B cell (primary cell): Measurements from ENCODE around the gene DNAJB8. TPM values are rescaled to one million over a fixed set of nuclear protein-coding genes. Genes with fewer than 3 reads are reported as not detected.

Experiments
- ATAC-seq: fragments of 200-7000 bp; cut with Tn5 transposase; one replicate; pipeline ENCODE4 v1.10.0; 2021; ENCODE audit warnings: low read depth, mild to moderate bottlenecking, moderate number of reproducible peaks, moderate library complexity
- CTCF ChIA-PET: fragments of 350-600 bp; sonication (Branson Sonifier 250); formaldehyde crosslinking; loops from one replicate; lab custom pipeline; 2021; ENCODE audit warnings: antibody characterized with exemption, inconsistent platforms; lab: Charles Lee
- POLR2A ChIA-PET: fragments of 350-600 bp; sonication (Branson Sonifier 250); formaldehyde crosslinking; loops from one replicate; lab custom pipeline; 2021; ENCODE audit warnings: antibody characterized with exemption; lab: Charles Lee
- DNase-seq: peaks from one replicate; pipeline ENCODE4 v3.0.0; 2013
- H2AFZ ChIP-seq: 2 replicates; pipeline ENCODE4 v1.6.1; 2012; ENCODE audit warnings: mild to moderate bottlenecking, low read depth, low read length; ENCODE audit not compliant: insufficient read depth, poor library complexity, severe bottlenecking
- H3K27ac ChIP-seq, 2 donors: 1 replicate in 1 of 2; 2 replicates in 1 of 2; pipeline ENCODE4 v1.5.1; 2012 to 2013; ENCODE audit warnings: low read length in 2 of 2, mild to moderate bottlenecking in 2 of 2, moderate library complexity in 1 of 2
- H3K27me3 ChIP-seq, 4 experiments: fragments of 200-600 bp in 1 of 4; sonication (generic) in 1 of 4; replicated peaks in 1 of 4; 1 replicate in 2 of 4; 2 replicates in 2 of 4; pipeline versions ENCODE4 v1.6.1 to v1.7.0; 2013 to 2016; ENCODE audit warnings: low read length in 3 of 4, mild to moderate bottlenecking in 2 of 4, mixed read lengths in 1 of 4, moderate library complexity in 1 of 4; ENCODE audit not compliant: insufficient read depth in 4 of 4, control insufficient read depth in 3 of 4; ENCODE audit errors: control extremely low read depth in 1 of 4
- H3K36me3 ChIP-seq, 2 experiments: replicated peaks in 1 of 2; 1 replicate in 1 of 2; 2 replicates in 1 of 2; pipeline versions ENCODE4 v1.6.1 to v1.7.1; 2013; ENCODE audit warnings: low read length in 1 of 2; ENCODE audit not compliant: insufficient read depth in 2 of 2, control insufficient read depth in 1 of 2; ENCODE audit errors: control extremely low read depth in 1 of 2, extremely low read depth in 1 of 2
- H3K4me1 ChIP-seq, 2 donors: fragments of 200-600 bp in 1 of 2; sonication (generic) in 1 of 2; 1 replicate in 1 of 2; 2 replicates in 1 of 2; pipeline versions ENCODE4 v1.5.1 to v1.6.1; 2013 to 2017; ENCODE audit warnings: low read length in 2 of 2; ENCODE audit not compliant: control insufficient read depth in 2 of 2, insufficient read depth in 2 of 2
- H3K4me2 ChIP-seq: replicated peaks from 2 replicates; pipeline ENCODE3; 2012; ENCODE audit warnings: mild to moderate bottlenecking, low read depth, low read length; ENCODE audit not compliant: poor library complexity, severe bottlenecking
- H3K4me3 ChIP-seq, 5 experiments: fragments of 200-600 bp in 1 of 5; sonication (generic) in 1 of 5; 1 replicate in 3 of 5; 2 replicates in 2 of 5; pipeline versions ENCODE4 v1.5.1 to v1.7.0; 2011 to 2016; ENCODE audit warnings: low read length in 4 of 5, mild to moderate bottlenecking in 4 of 5, low read depth in 2 of 5, control low read depth in 1 of 5, moderate library complexity in 1 of 5; ENCODE audit not compliant: insufficient read depth in 1 of 5; ENCODE audit errors: control extremely low read depth in 1 of 5, extremely low read depth in 1 of 5
- H3K79me2 ChIP-seq: fragments of 200-600 bp; sonication (generic); one replicate; pipeline ENCODE4 v1.6.0; 2016; ENCODE audit warnings: low read length; ENCODE audit not compliant: control insufficient read depth, insufficient read depth
- H3K9ac ChIP-seq: fragments of 200-600 bp; sonication (generic); 2 replicates; pipeline ENCODE4 v1.6.1; 2017; ENCODE audit warnings: mild to moderate bottlenecking, low read length, moderate library complexity
- H3K9me3 ChIP-seq, 3 donors: one replicate each; pipeline versions ENCODE4 v1.6.1 to v1.7.1; 2013; ENCODE audit warnings: low read length in 2 of 3; ENCODE audit not compliant: control insufficient read depth in 2 of 3, insufficient read depth in 1 of 3; ENCODE audit errors: control extremely low read depth in 1 of 3
- H4K20me1 ChIP-seq: 2 replicates; pipeline ENCODE4 v1.6.0; 2012; ENCODE audit warnings: mild to moderate bottlenecking, low read length; ENCODE audit not compliant: insufficient read depth, control insufficient read depth, poor library complexity, severe bottlenecking
- H3K27ac Mint-ChIP-seq: one replicate; pipeline ENCODE4 v1.8.0; 2021; ENCODE audit warnings: mixed read lengths
- H3K27me3 Mint-ChIP-seq: one replicate; pipeline ENCODE4 v1.8.0; 2021; ENCODE audit warnings: mixed read lengths
- H3K4me1 Mint-ChIP-seq: one replicate; pipeline ENCODE4 v1.8.0; 2021; ENCODE audit warnings: mixed read lengths
- H3K4me3 Mint-ChIP-seq: one replicate; pipeline ENCODE4 v1.8.0; 2021; ENCODE audit warnings: mixed read lengths
- H3K9me3 Mint-ChIP-seq: one replicate; pipeline ENCODE4 v1.8.0; 2022; ENCODE audit warnings: mixed read lengths; ENCODE audit not compliant: insufficient read depth
- EZH2 ChIP-seq: IDR thresholded peaks from 2 replicates; pipeline ENCODE4 v1.6.1; 2012; ENCODE audit warnings: borderline replicate concordance, low read depth, mild to moderate bottlenecking, moderate library complexity, low read length; ENCODE audit not compliant: insufficient read depth, poor library complexity, severe bottlenecking
- WGBS: methylation state at CpG from one replicate; pipeline ENCODE4 v1.1.5; 2013; ENCODE audit warnings: missing lambda C conversion rate; ENCODE audit not compliant: insufficient coverage; 5-methylcytosine and 5-hydroxymethylcytosine counted together
- intact Hi-C: fragments of 100-400 bp; cut with micrococcal nuclease; formaldehyde crosslinking; loops from one replicate; pipeline ENCODE4 v1.10.0; 2022
- polyA plus RNA-seq: library from polyadenylated mRNA; depleted of rRNA; stranded (reverse); fragments of >200 nt; gene quantifications from 2 replicates; pipeline ENCODE4 v1.2.3, GENCODE V29; 2012
- total RNA-seq, 2 donors: library from RNA; stranded (reverse); fragments of 120-200 nt in 1 of 2; gene quantifications; 1 replicate in 1 of 2; 2 replicates in 1 of 2; pipeline versions ENCODE4 v1.2.3 to v1.2.4, GENCODE V29; 2013 to 2022
- TF ChIP-seq, protein P1 (sequence below): fragments of 200-600 bp; IDR thresholded peaks from one replicate; pipeline ENCODE4 v1.8.0; 2022; ENCODE audit warnings: antibody characterized with exemption, mild to moderate bottlenecking

The DNAJB8 gene
- total and polyA plus RNA-seq, 2 donors (not counting 1 experiment from before 2014, with no cell fraction given): not detected

DNA sequence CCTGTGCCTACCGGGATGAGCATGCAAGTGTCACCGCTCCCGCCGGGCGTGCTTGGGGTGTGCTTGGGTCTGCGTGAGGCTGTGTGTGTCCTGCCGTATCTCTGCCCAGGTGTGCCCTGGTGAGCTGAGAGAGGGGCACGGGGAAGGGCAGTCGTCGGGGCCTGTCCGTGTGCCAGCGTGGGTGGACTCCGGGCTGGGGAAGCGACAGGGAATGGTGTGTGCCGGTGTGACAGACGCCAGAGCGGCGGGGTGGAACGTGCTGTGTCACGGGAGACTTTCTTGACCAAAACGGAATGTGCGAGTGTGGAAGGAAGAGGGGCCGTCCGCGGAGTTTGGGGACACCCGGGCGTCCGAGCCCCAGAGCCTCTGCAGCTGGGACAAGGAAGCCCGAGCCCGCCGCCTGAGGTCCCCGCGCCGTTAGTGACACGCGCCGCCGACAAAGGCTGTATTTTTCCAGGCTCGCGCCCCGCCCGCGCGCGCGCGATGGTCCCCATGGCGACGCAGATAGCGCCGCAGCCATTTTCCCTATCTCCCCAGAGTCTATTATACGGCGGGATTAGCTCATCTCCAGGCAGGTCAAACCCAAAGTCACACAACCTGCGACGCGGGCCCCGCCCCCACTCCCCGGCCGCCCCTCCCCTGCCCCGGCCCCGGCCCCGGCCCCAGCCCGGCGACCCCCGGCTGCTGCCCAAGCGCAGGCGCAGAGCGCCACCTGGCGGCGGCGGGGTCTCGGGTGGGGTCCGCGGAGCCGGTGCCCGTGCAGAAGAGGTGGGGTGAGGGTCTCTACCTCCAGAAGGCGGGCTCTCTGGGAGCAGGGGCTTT, 30.8 kb upstream of the DNAJB8 start:
- H3K4me1 Mint-ChIP-seq: peaks cover 22% of the 10 kb centered on the region
- peaks cover 78% of the 10 kb centered on the region for H3K27me3 Mint-ChIP-seq
- peak; percentile 61 for ATAC-seq
- Histone ChIP-seq H3K27ac (no peak overlapping the region), H2AFZ (peak overlapping the region; percentile 71), H3K27me3 (peaks cover 0 to 55% (median 31%) of the 10 kb centered on the region in 4 experiments), H3K79me2 (no peaks in the 10 kb centered on the region), H3K9ac (peak overlapping the region; percentile 63), H3K36me3 (no peaks in the 10 kb centered on the region), H3K4me1 (peaks cover 14 to 17% of the 10 kb centered on the region in 2 donors), H4K20me1 (no peaks in the 10 kb centered on the region), H3K4me3 (peak overlapping the region in 4 of 5 experiments; percentile 28 to 57 (median 48)), H3K4me2 (peak overlapping the region; percentile 85), H3K9me3 (peaks cover 0 to 3% (median 0%) of the 10 kb centered on the region in 3 donors)
- H3K27ac Mint-ChIP-seq: no peak overlapping the region
- WGBS: 9% methylated on average over 77 of the region's 77 CpGs
- TF ChIP-seq, protein P1, sequence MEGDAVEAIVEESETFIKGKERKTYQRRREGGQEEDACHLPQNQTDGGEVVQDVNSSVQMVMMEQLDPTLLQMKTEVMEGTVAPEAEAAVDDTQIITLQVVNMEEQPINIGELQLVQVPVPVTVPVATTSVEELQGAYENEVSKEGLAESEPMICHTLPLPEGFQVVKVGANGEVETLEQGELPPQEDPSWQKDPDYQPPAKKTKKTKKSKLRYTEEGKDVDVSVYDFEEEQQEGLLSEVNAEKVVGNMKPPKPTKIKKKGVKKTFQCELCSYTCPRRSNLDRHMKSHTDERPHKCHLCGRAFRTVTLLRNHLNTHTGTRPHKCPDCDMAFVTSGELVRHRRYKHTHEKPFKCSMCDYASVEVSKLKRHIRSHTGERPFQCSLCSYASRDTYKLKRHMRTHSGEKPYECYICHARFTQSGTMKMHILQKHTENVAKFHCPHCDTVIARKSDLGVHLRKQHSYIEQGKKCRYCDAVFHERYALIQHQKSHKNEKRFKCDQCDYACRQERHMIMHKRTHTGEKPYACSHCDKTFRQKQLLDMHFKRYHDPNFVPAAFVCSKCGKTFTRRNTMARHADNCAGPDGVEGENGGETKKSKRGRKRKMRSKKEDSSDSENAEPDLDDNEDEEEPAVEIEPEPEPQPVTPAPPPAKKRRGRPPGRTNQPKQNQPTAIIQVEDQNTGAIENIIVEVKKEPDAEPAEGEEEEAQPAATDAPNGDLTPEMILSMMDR: peak; percentile 78
- no peak for TF ChIP-seq EZH2
- DNase-seq: peak; percentile 60
- H3K9me3 Mint-ChIP-seq: no peaks in the 10 kb centered on the region
- POLR2A ChIA-PET: no interaction called here
- CTCF ChIA-PET: interaction anchor here (1.0 to 1.8 kb wide), 5 partner anchors 70 to 405 kb away, joined by 3 to 7 read pairs (median 3); no protein-coding TSS in a partner anchor
- peak overlapping the region; percentile 79 for H3K4me3 Mint-ChIP-seq
- intact Hi-C loops: loop anchor here (1.0 kb wide), 1 partner anchor 422 kb away; no protein-coding TSS in a partner anchor
